IMR-90 (cell line): ENCODE measurements around the gene WDR81. TPM values are rescaled to one million over a fixed set of nuclear protein-coding genes. Genes with fewer than 3 reads are reported as not detected.
A peak's percentile ranks its signal among the peaks of the same experiment; 100 is the strongest.

Experiments
- ATAC-seq: fragments of 200-7000 bp; cut with Tn5 transposase; 2 replicates; pipeline ENCODE4 v1.9.1; 2020; ENCODE audit warnings: low read depth, mild to moderate bottlenecking, moderate library complexity
- BruUV-seq: library from RNA; stranded (reverse); fragments of 400-500 nt; replicated peaks from 2 replicates; lab custom pipeline; 2021; lab: Mats Ljungman, UMichigan
- CTCF ChIA-PET: fragments of 300-600 bp; formaldehyde crosslinking; extraction: SDS; loops from one replicate; lab custom pipeline; 2021; ENCODE audit warnings: antibody characterized with exemption; lab: Yijun Ruan, JAX
- POLR2A ChIA-PET: fragments of 300-600 bp; sonication (Branson Sonifier 250); formaldehyde crosslinking; loops from one replicate; lab custom pipeline; 2022; ENCODE audit warnings: antibody characterized with exemption; ENCODE audit not compliant: unreplicated experiment; lab: Charles Lee
- DNase-seq: peaks from one replicate; pipeline ENCODE4 v3.0.0; 2013
- H2AFZ ChIP-seq: replicated peaks from 2 replicates; pipeline ENCODE3; 2013; ENCODE audit warnings: low read length, mild to moderate bottlenecking; ENCODE audit not compliant: poor library complexity
- H2AK5ac ChIP-seq: 2 replicates; pipeline ENCODE4 v1.6.1; 2013; ENCODE audit warnings: low read depth, low read length, inconsistent platforms
- H2AK9ac ChIP-seq: replicated peaks from 2 replicates; pipeline ENCODE3; 2013; ENCODE audit warnings: mild to moderate bottlenecking, low read depth, low read length, moderate library complexity; ENCODE audit not compliant: poor library complexity
- H2BK120ac ChIP-seq: 2 replicates; pipeline ENCODE4 v1.6.1; 2013; ENCODE audit warnings: low read depth, low read length, inconsistent platforms
- H2BK15ac ChIP-seq: 3 replicates; pipeline ENCODE4 v1.6.1; 2013; ENCODE audit warnings: low read depth, low read length, inconsistent platforms
- H2BK20ac ChIP-seq: 2 replicates; pipeline ENCODE4 v1.6.1; 2013; ENCODE audit warnings: low read depth, mild to moderate bottlenecking, inconsistent platforms, low read length, moderate library complexity
- H2BK5ac ChIP-seq: 2 replicates; pipeline ENCODE4 v1.6.1; 2013; ENCODE audit warnings: mild to moderate bottlenecking, low read depth, low read length, inconsistent platforms; ENCODE audit not compliant: poor library complexity, severe bottlenecking
- H3K14ac ChIP-seq: replicated peaks from 2 replicates; pipeline ENCODE4 v1.6.1; 2013; ENCODE audit warnings: low read depth, low read length, inconsistent platforms
- H3K18ac ChIP-seq: 2 replicates; pipeline ENCODE4 v1.6.1; 2013; ENCODE audit warnings: low read depth, low read length, control low read depth
- H3K23ac ChIP-seq: 2 replicates; pipeline ENCODE4 v1.6.1; 2013; ENCODE audit warnings: low read depth, low read length, inconsistent platforms
- H3K27ac ChIP-seq: 2 replicates; pipeline ENCODE4 v1.5.1; 2013; ENCODE audit warnings: mild to moderate bottlenecking, control low read depth, low read length; ENCODE audit not compliant: insufficient read depth
- H3K27me3 ChIP-seq: 2 replicates; pipeline ENCODE4 v1.6.1; 2013; ENCODE audit warnings: low read length; ENCODE audit not compliant: control insufficient read depth, insufficient read depth
- H3K36me3 ChIP-seq: 2 replicates; pipeline ENCODE4 v1.6.1; 2013; ENCODE audit warnings: low read length, mixed read lengths; ENCODE audit not compliant: control insufficient read depth, insufficient read depth
- H3K4ac ChIP-seq: 2 replicates; pipeline ENCODE4 v1.6.1; 2013; ENCODE audit warnings: low read depth, low read length, inconsistent platforms
- H3K4me1 ChIP-seq: 2 replicates; pipeline ENCODE4 v1.6.1; 2013; ENCODE audit warnings: low read length, mixed read lengths; ENCODE audit not compliant: control insufficient read depth, insufficient read depth
- H3K4me2 ChIP-seq: 2 replicates; pipeline ENCODE4 v1.6.1; 2013; ENCODE audit warnings: low read depth, mild to moderate bottlenecking, control low read depth, low read length, moderate library complexity
- H3K4me3 ChIP-seq: 2 replicates; pipeline ENCODE4 v1.5.1; 2013; ENCODE audit warnings: low read depth, mild to moderate bottlenecking, control low read depth, low read length, moderate library complexity; ENCODE audit not compliant: insufficient read depth
- H3K56ac ChIP-seq: 2 replicates; pipeline ENCODE4 v1.6.1; 2013; ENCODE audit warnings: low read length, inconsistent platforms; ENCODE audit not compliant: insufficient read depth; ENCODE audit errors: extremely low read depth
- H3K79me1 ChIP-seq, 2 experiments: 2 replicates each; pipeline ENCODE4 v1.6.1; 2013; ENCODE audit warnings: low read length in 2 of 2, inconsistent platforms in 1 of 2, low read depth in 1 of 2
- H3K9ac ChIP-seq: 2 replicates; pipeline ENCODE4 v1.6.1; 2013; ENCODE audit warnings: low read depth, low read length, control low read depth
- H3K9me1 ChIP-seq: 2 replicates; pipeline ENCODE4 v1.6.1; 2013; ENCODE audit warnings: low read length, inconsistent platforms; ENCODE audit not compliant: insufficient read depth
- H3K9me3 ChIP-seq: 2 replicates; pipeline ENCODE4 v1.6.1; 2013; ENCODE audit warnings: low read length; ENCODE audit not compliant: control insufficient read depth, insufficient read depth
- H4K20me1 ChIP-seq: 2 replicates; pipeline ENCODE4 v1.6.1; 2013; ENCODE audit warnings: low read length, inconsistent platforms; ENCODE audit not compliant: insufficient read depth
- H4K5ac ChIP-seq: 2 replicates; pipeline ENCODE4 v1.6.1; 2013; ENCODE audit warnings: mild to moderate bottlenecking, low read depth, low read length, control low read depth
- H4K8ac ChIP-seq, 2 experiments: 2 replicates each; pipeline ENCODE4 v1.6.1; 2013; ENCODE audit warnings: low read depth in 2 of 2, low read length in 2 of 2, control low read depth in 1 of 2, inconsistent platforms in 1 of 2
- H4K91ac ChIP-seq: 2 replicates; pipeline ENCODE4 v1.6.1; 2013; ENCODE audit warnings: low read depth, low read length, inconsistent platforms; ENCODE audit not compliant: insufficient read depth
- BHLHE40 ChIP-seq: fragments of 150-350 bp; IDR thresholded peaks from 2 replicates; pipeline ENCODE4 v1.6.1; 2016; ENCODE audit warnings: mild to moderate bottlenecking, low read depth, low read length
- CHD1 ChIP-seq: IDR thresholded peaks from 2 replicates; pipeline ENCODE4 v1.6.1; 2012; ENCODE audit warnings: low read depth, low read length, improper control_type of control experiment
- FOS ChIP-seq: fragments of 150-350 bp; IDR thresholded peaks from 2 replicates; pipeline ENCODE4 v1.6.1; 2016; ENCODE audit warnings: low read depth, low read length
- MAFK ChIP-seq: IDR thresholded peaks from 2 replicates; pipeline ENCODE4 v1.6.1; 2012; ENCODE audit warnings: low read depth, low read length, improper control_type of control experiment
- MAZ ChIP-seq: IDR thresholded peaks from 2 replicates; pipeline ENCODE4 v1.6.1; 2012; ENCODE audit warnings: low read depth, mild to moderate bottlenecking, low read length, improper control_type of control experiment, moderate library complexity, borderline replicate concordance
- MXI1 ChIP-seq: IDR thresholded peaks from 2 replicates; pipeline ENCODE4 v1.6.1; 2012; ENCODE audit warnings: low read depth, mild to moderate bottlenecking, low read length, moderate library complexity, borderline replicate concordance
- NFE2L2 ChIP-seq: fragments of 150-350 bp; IDR thresholded peaks from 2 replicates; pipeline ENCODE4 v1.6.1; 2016; ENCODE audit warnings: low read depth, mild to moderate bottlenecking, low read length
- POLR2A ChIP-seq: IDR thresholded peaks from 2 replicates; pipeline ENCODE4 v1.6.1; 2012; ENCODE audit warnings: mild to moderate bottlenecking, low read depth, low read length
- RAD21 ChIP-seq: IDR thresholded peaks from 2 replicates; pipeline ENCODE4 v1.6.1; 2012; ENCODE audit warnings: low read length, improper control_type of control experiment
- RCOR1 ChIP-seq: IDR thresholded peaks from 2 replicates; pipeline ENCODE4 v1.6.1; 2012; ENCODE audit warnings: mild to moderate bottlenecking, low read length, improper control_type of control experiment; ENCODE audit not compliant: insufficient replicate concordance
- RFX5 ChIP-seq: IDR thresholded peaks from 2 replicates; pipeline ENCODE4 v1.8.0; 2012; ENCODE audit warnings: low read depth, mild to moderate bottlenecking, low read length, moderate library complexity
- SMC3 ChIP-seq: fragments of 150-350 bp; IDR thresholded peaks from 2 replicates; pipeline ENCODE4 v1.6.1; 2016; ENCODE audit warnings: low read depth, mild to moderate bottlenecking, antibody characterized with exemption, low read length, moderate library complexity
- WGBS, 2 experiments: methylation state at CpG; one replicate each; pipeline versions ENCODE4 v1.1.5 to v1.1.7; 2013; ENCODE audit warnings: missing lambda C conversion rate in 2 of 2; ENCODE audit not compliant: insufficient read length in 1 of 2; ENCODE audit errors: extremely low coverage in 2 of 2; 5-methylcytosine and 5-hydroxymethylcytosine counted together
- dilution Hi-C: fragments of 300-500 bp; cut with HindIII; formaldehyde crosslinking; loops from one replicate; pipeline ENCODE4 v1.14.3; 2018; ENCODE audit warnings: low sequenced_read_pairs; ENCODE audit not compliant: unreplicated experiment
- in situ Hi-C: fragments of 300-500 bp; cut with MboI; formaldehyde crosslinking; loops from 3 replicates; pipeline ENCODE4 v1.14.3; 2019; ENCODE audit warnings: low sequenced_read_pairs, inconsistent platforms, mixed read lengths
- intact Hi-C: fragments of 100-400 bp; cut with micrococcal nuclease; formaldehyde crosslinking; loops from 2 replicates; pipeline ENCODE4 v1.10.0; 2022
- polyA plus RNA-seq, 3 experiments: library from polyadenylated mRNA; depleted of rRNA; stranded (reverse); fragments of >200 nt; gene quantifications; 2 replicates each; pipeline ENCODE4 v1.2.3, GENCODE V29; 2012; ENCODE audit warnings: low replicate concordance in 1 of 3
- total RNA-seq: library from RNA; depleted of rRNA; stranded (reverse); fragments of >200 nt; gene quantifications from 2 replicates; pipeline ENCODE4 v1.2.3, GENCODE V29; 2012
- TF ChIP-seq, protein P1 (sequence below): fragments of 150-350 bp; IDR thresholded peaks from 2 replicates; pipeline ENCODE4 v1.6.1; 2016; ENCODE audit warnings: low read depth, mild to moderate bottlenecking, low read length, moderate library complexity, borderline replicate concordance
- TF ChIP-seq, protein P2 (sequence below): fragments of 150-350 bp; IDR thresholded peaks from 2 replicates; pipeline ENCODE4 v1.6.1; 2017; ENCODE audit warnings: mild to moderate bottlenecking, antibody characterized with exemption, low read length, low read depth
- TF ChIP-seq, protein P3 (sequence below): conservative IDR thresholded peaks from 2 replicates; pipeline ENCODE4 v1.5.1; 2012; ENCODE audit warnings: mild to moderate bottlenecking, low read depth, low read length, improper control_type of control experiment

The WDR81 gene
- total and polyA plus RNA-seq, 2 of the 4 experiments (the other 2 are of a cell fraction): 3.0 to 8.4 TPM

DNA sequence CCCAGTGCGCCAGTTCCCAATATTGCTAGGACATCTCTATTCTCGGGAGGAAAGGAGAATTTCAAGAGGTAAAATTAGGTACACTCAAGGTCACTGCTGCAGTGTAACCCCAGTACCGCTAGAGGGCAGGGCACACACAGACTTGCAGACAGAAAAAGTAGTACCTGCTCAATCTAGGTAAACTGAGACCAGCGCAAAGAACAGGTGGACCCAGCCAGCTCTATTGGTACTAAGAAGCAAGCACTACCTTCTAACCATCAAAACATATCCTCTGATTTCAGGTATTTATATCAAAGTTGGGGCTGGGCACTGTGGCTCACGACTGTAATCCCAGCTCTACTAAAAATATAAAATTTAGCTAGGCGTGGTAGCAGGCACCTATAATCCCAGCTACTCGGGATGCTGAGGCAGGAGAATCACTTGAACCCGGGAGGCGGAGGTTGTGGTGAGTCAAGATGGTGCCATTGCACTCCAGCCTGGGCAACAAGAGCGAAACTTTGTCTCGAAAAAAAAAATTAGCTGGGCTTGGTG is 3.6 kb upstream of the WDR81 start:
- Histone ChIP-seq H3K4ac (no peak overlapping the region), H2AK5ac (no peak overlapping the region), H3K79me1 (peaks cover 7 to 27% of the 10 kb centered on the region in 2 experiments; a peak in 3 of 4 replicates), H2BK5ac (no peak overlapping the region), H3K9me1 (peaks cover 11% of the 10 kb centered on the region), H2AFZ (peak overlapping the region; percentile 67), H3K23ac (no peak overlapping the region), H3K56ac (no peak overlapping the region), H4K91ac (no peak overlapping the region), H3K9me3 (no peaks in the 10 kb centered on the region), H2BK20ac (no peak overlapping the region), H2BK120ac (no peak overlapping the region), H2AK9ac (peak overlapping the region; percentile 87), H3K4me1 (peaks cover 14% of the 10 kb centered on the region), H3K4me3 (no peak overlapping the region), H3K18ac (no peak overlapping the region), H3K4me2 (no peak overlapping the region), H3K27ac (no peak overlapping the region), H4K5ac (no peak overlapping the region), H2BK15ac (no peak overlapping the region), H4K8ac (peak overlapping the region in 1 of 2 experiments; percentile 31; a peak in 1 of 4 replicates), H3K14ac (no peak overlapping the region), H3K27me3 (no peaks in the 10 kb centered on the region), H3K36me3 (peaks cover 1% of the 10 kb centered on the region; the same call in 1 of the 2 replicates), H4K20me1 (no peaks in the 10 kb centered on the region), H3K9ac (no peak overlapping the region)
- CTCF ChIA-PET: interaction anchor here (0.6 to 5.1 kb wide), 4 partner anchors 36 to 145 kb away, joined by 3 to 31 read pairs (median 4); no protein-coding TSS in a partner anchor
- DNase-seq: peak; percentile 56
- in situ Hi-C loops: loop anchor here (5.0 to 25.0 kb wide), 2 partner anchors 66 to 316 kb away; partner anchors contain the start of genes DPH1, OVCA2 and RTN4RL1
- POLR2A ChIA-PET: no interaction called here
- BruUV-seq: no TSS peak
- WGBS, 2 experiments: 0% methylated on average over 2 of the region's 11 CpGs; no CpG with 5 or more reads in 1 of the 2 experiments
- TF ChIP-seq, protein P1, sequence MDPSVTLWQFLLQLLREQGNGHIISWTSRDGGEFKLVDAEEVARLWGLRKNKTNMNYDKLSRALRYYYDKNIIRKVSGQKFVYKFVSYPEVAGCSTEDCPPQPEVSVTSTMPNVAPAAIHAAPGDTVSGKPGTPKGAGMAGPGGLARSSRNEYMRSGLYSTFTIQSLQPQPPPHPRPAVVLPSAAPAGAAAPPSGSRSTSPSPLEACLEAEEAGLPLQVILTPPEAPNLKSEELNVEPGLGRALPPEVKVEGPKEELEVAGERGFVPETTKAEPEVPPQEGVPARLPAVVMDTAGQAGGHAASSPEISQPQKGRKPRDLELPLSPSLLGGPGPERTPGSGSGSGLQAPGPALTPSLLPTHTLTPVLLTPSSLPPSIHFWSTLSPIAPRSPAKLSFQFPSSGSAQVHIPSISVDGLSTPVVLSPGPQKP: no peak
- TF ChIP-seq BHLHE40: no peak
- TF ChIP-seq RAD21: peak; percentile 86
- no peak for TF ChIP-seq MAZ
- no peak for TF ChIP-seq MXI1
- TF ChIP-seq FOS: no peak
- TF ChIP-seq, protein P2, sequence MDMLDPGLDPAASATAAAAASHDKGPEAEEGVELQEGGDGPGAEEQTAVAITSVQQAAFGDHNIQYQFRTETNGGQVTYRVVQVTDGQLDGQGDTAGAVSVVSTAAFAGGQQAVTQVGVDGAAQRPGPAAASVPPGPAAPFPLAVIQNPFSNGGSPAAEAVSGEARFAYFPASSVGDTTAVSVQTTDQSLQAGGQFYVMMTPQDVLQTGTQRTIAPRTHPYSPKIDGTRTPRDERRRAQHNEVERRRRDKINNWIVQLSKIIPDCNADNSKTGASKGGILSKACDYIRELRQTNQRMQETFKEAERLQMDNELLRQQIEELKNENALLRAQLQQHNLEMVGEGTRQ: no peak
- TF ChIP-seq, protein P3, sequence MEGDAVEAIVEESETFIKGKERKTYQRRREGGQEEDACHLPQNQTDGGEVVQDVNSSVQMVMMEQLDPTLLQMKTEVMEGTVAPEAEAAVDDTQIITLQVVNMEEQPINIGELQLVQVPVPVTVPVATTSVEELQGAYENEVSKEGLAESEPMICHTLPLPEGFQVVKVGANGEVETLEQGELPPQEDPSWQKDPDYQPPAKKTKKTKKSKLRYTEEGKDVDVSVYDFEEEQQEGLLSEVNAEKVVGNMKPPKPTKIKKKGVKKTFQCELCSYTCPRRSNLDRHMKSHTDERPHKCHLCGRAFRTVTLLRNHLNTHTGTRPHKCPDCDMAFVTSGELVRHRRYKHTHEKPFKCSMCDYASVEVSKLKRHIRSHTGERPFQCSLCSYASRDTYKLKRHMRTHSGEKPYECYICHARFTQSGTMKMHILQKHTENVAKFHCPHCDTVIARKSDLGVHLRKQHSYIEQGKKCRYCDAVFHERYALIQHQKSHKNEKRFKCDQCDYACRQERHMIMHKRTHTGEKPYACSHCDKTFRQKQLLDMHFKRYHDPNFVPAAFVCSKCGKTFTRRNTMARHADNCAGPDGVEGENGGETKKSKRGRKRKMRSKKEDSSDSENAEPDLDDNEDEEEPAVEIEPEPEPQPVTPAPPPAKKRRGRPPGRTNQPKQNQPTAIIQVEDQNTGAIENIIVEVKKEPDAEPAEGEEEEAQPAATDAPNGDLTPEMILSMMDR: peak; percentile 89
- TF ChIP-seq MAFK: no peak
- TF ChIP-seq SMC3: peak; percentile 81
- TF ChIP-seq RFX5: no peak
- no peak for TF ChIP-seq POLR2A
- no peak for TF ChIP-seq NFE2L2
- no peak for TF ChIP-seq CHD1
- no peak for TF ChIP-seq RCOR1
- intact Hi-C loops: loop anchor here (1.0 kb wide), 1 partner anchor 63 kb away; no protein-coding TSS in a partner anchor
- dilution Hi-C loops: no loop called here
- no peak for ATAC-seq
